NB4 (cell line): Measurements from ENCODE around the gene RPTOR.

Experiments
- MYC ChIP-seq: IDR thresholded peaks from 2 replicates; pipeline ENCODE4 v1.6.1; 2011; ENCODE audit warnings: low read depth, low read length
- POLR2A ChIP-seq: IDR thresholded peaks from 2 replicates; pipeline ENCODE4 v1.6.1; 2011; ENCODE audit warnings: mild to moderate bottlenecking; ENCODE audit not compliant: insufficient read length; ENCODE audit errors: extremely low read depth
- TF ChIP-seq, protein P1 (sequence below): IDR thresholded peaks from one replicate; pipeline ENCODE4 v1.5.1; 2012; ENCODE audit warnings: low read depth, low read length
- TF ChIP-seq, protein P2 (sequence below): IDR thresholded peaks from 2 replicates; pipeline ENCODE4 v1.6.1; 2011; ENCODE audit warnings: low read depth, low read length

DNA sequence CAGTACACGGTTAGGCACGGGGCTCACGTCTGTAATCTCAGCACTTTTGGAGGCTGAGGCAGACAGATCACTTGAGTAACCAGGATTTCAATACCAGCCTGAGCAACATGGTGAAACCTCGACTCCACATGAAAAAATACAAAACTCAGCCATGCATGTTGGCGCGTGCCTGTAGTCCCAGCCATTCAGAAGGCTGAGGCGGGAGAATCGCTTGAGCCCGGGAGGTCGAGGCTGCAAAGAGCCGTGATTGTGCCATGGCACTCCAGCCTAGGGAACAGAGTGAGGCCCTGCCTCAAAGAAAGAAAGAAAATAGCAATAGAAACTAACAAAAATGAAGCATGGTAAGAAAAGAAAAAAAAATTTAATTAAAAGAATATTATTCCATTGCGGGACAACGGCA lies 319.0 kb downstream of the RPTOR start:
- TF ChIP-seq, protein P1, sequence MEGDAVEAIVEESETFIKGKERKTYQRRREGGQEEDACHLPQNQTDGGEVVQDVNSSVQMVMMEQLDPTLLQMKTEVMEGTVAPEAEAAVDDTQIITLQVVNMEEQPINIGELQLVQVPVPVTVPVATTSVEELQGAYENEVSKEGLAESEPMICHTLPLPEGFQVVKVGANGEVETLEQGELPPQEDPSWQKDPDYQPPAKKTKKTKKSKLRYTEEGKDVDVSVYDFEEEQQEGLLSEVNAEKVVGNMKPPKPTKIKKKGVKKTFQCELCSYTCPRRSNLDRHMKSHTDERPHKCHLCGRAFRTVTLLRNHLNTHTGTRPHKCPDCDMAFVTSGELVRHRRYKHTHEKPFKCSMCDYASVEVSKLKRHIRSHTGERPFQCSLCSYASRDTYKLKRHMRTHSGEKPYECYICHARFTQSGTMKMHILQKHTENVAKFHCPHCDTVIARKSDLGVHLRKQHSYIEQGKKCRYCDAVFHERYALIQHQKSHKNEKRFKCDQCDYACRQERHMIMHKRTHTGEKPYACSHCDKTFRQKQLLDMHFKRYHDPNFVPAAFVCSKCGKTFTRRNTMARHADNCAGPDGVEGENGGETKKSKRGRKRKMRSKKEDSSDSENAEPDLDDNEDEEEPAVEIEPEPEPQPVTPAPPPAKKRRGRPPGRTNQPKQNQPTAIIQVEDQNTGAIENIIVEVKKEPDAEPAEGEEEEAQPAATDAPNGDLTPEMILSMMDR, result no peak
- TF ChIP-seq, protein P2, sequence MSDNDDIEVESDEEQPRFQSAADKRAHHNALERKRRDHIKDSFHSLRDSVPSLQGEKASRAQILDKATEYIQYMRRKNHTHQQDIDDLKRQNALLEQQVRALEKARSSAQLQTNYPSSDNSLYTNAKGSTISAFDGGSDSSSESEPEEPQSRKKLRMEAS, result no peak
- TF ChIP-seq POLR2A (no peak), MYC (no peak)
